HG03175 (cell line): ENCODE measurements around the gene RUFY4.

Experiments
- ATAC-seq: cut with Tn5 transposase; IDR thresholded peaks from one replicate; pipeline ENCODE4 v1.9.1; 2021; ENCODE audit warnings: mild to moderate bottlenecking, moderate library complexity; ENCODE audit not compliant: unreplicated experiment

Gene RUFY4

GRCh38 chr2:218068721-218069334 is at the start of gene RUFY4:
RUFY4 (plus strand) TSS chr2:218069253; CDS start chr2:218070606, 1,353 bp downstream.
- ATAC-seq, result peak; percentile 89

- ATAC-seq, result no peak
These were observed 49.5 kb upstream of the RUFY4 start for GRCh38 chr2:218019411-218020060.

- no peak for ATAC-seq
These were observed 48.8 kb upstream of the RUFY4 start for GRCh38 chr2:218020281-218020680.

- no peak for ATAC-seq
These were observed 48.0 kb upstream of the RUFY4 start for GRCh38 chr2:218020966-218021535.

GRCh38 chr2:218021536-218022071 is 47.4 kb upstream of the RUFY4 start:
- no peak for ATAC-seq

GRCh38 chr2:218022131-218022850 is 46.8 kb upstream of the RUFY4 start:
- no peak for ATAC-seq

- no peak for ATAC-seq
These were observed 46.1 kb upstream of the RUFY4 start for GRCh38 chr2:218022851-218023530.

- no peak for ATAC-seq
These were observed 45.4 kb upstream of the RUFY4 start for GRCh38 chr2:218023636-218024035.

GRCh38 chr2:218024336-218024735 is 44.7 kb upstream of the RUFY4 start:
- no peak for ATAC-seq

GRCh38 chr2:218024871-218025270 is 44.2 kb upstream of the RUFY4 start:
- ATAC-seq, result no peak

- ATAC-seq, result no peak
These were observed 42.8 kb upstream of the RUFY4 start for GRCh38 chr2:218026244-218026643.

- ATAC-seq, result no peak
These were observed 42.2 kb upstream of the RUFY4 start for GRCh38 chr2:218026676-218027425.

- ATAC-seq, result no peak
These were observed 41.4 kb upstream of the RUFY4 start for GRCh38 chr2:218027426-218028188.

- no peak for ATAC-seq
These were observed 40.9 kb upstream of the RUFY4 start for GRCh38 chr2:218028189-218028495.

- ATAC-seq, result no peak
These were observed 40.3 kb upstream of the RUFY4 start for GRCh38 chr2:218028562-218029348.

GRCh38 chr2:218029366-218030360 is 39.4 kb upstream of the RUFY4 start:
- no peak for ATAC-seq

- no peak for ATAC-seq
These were observed 38.5 kb upstream of the RUFY4 start for GRCh38 chr2:218030409-218031195.
